Neural progenitor cell (in vitro differentiated cells): ENCODE data around the gene RERE. TPM values are rescaled to one million over a fixed set of nuclear protein-coding genes. Genes with fewer than 3 reads are reported as not detected.
"Not testable (repeated sequence)": the region's sequence is repeated elsewhere in the genome, so short reads cannot be mapped to it uniquely, and the experiment has no call there.

Experiments
- DNase-seq: peaks from one replicate; pipeline ENCODE4 v3.0.0-alpha.2; 2016; ENCODE audit warnings: low spot score
- H2AFZ ChIP-seq: fragments of 200-600 bp; sonication (generic); replicated peaks from 2 replicates; pipeline ENCODE4 v1.6.1; 2016; ENCODE audit warnings: antibody characterized with exemption
- H3F3A ChIP-seq: fragments of 200-600 bp; sonication (generic); 2 replicates; pipeline ENCODE4 v1.6.1; 2016; ENCODE audit warnings: antibody characterized with exemption, low read depth
- H3K27ac ChIP-seq: fragments of 200-600 bp; sonication (generic); 2 replicates; pipeline ENCODE4 v1.5.1; 2016; ENCODE audit warnings: mild to moderate bottlenecking
- H3K27me3 ChIP-seq: fragments of 200-600 bp; sonication (generic); 2 replicates; pipeline ENCODE4 v1.6.1; 2016; ENCODE audit warnings: mild to moderate bottlenecking, moderate library complexity
- H3K36me3 ChIP-seq: fragments of 200-600 bp; sonication (generic); 2 replicates; pipeline ENCODE4 v1.5.1; 2016
- H3K4me1 ChIP-seq: fragments of 200-600 bp; sonication (generic); 2 replicates; pipeline ENCODE4 v1.6.1; 2016; ENCODE audit warnings: mixed run types
- H3K4me2 ChIP-seq: fragments of 200-600 bp; sonication (generic); 2 replicates; pipeline ENCODE4 v1.6.1; 2016
- H3K4me3 ChIP-seq: fragments of 200-600 bp; sonication (generic); 2 replicates; pipeline ENCODE4 v1.5.1; 2016
- H3K79me2 ChIP-seq: fragments of 200-600 bp; sonication (generic); 2 replicates; pipeline ENCODE4 v1.6.1; 2016; ENCODE audit warnings: low read depth
- H3K9ac ChIP-seq: fragments of 200-600 bp; sonication (generic); 2 replicates; pipeline ENCODE4 v1.6.1; 2016
- H3K9me3 ChIP-seq: fragments of 200-600 bp; sonication (generic); 2 replicates; pipeline ENCODE4 v1.5.1; 2016; ENCODE audit warnings: low read depth
- H4K20me1 ChIP-seq: fragments of 200-600 bp; sonication (generic); 2 replicates; pipeline ENCODE4 v1.6.1; 2016; ENCODE audit warnings: low read depth
- H3K27ac Mint-ChIP-seq: 3 replicates; pipeline ENCODE4 v1.8.0; 2021; ENCODE audit warnings: mixed read lengths
- H3K27me3 Mint-ChIP-seq: 2 replicates; pipeline ENCODE4 v1.8.0; 2022; ENCODE audit warnings: low read depth, mild to moderate bottlenecking, inconsistent platforms, moderate library complexity, mixed read lengths; ENCODE audit not compliant: insufficient read depth
- H3K36me3 Mint-ChIP-seq: 3 replicates; pipeline ENCODE4 v1.8.0; 2021; ENCODE audit warnings: mixed read lengths
- H3K4me1 Mint-ChIP-seq: 3 replicates; pipeline ENCODE4 v1.8.0; 2021; ENCODE audit warnings: mixed read lengths
- H3K4me3 Mint-ChIP-seq: 3 replicates; pipeline ENCODE4 v1.8.0; 2021; ENCODE audit warnings: mild to moderate bottlenecking, moderate library complexity, mixed read lengths
- H3K9me3 Mint-ChIP-seq: 3 replicates; pipeline ENCODE4 v1.8.0; 2020; ENCODE audit warnings: mixed read lengths
- CTCF ChIP-seq: fragments of 200-600 bp; sonication (generic); IDR thresholded peaks from 2 replicates; pipeline ENCODE4 v1.5.1; 2017; ENCODE audit warnings: antibody characterized with exemption, mild to moderate bottlenecking
- EZH2 ChIP-seq: fragments of 200-600 bp; sonication (generic); IDR thresholded peaks from 2 replicates; pipeline ENCODE4 v1.6.1; 2017; ENCODE audit warnings: antibody characterized with exemption, mild to moderate bottlenecking, moderate library complexity
- EZH2phosphoT487 ChIP-seq: fragments of 200-600 bp; sonication (generic); IDR thresholded peaks from 2 replicates; pipeline ENCODE4 v1.6.1; 2017; ENCODE audit warnings: antibody characterized with exemption
- total RNA-seq: library from RNA; depleted of rRNA; stranded (reverse); fragments of >200 nt; gene quantifications from 2 replicates; pipeline ENCODE4 v1.2.3, GENCODE V29; 2015; ENCODE audit warnings: low replicate concordance

Gene RERE
- total RNA-seq, 1 donor from 2014 or later = 29.8 TPM

DNA sequence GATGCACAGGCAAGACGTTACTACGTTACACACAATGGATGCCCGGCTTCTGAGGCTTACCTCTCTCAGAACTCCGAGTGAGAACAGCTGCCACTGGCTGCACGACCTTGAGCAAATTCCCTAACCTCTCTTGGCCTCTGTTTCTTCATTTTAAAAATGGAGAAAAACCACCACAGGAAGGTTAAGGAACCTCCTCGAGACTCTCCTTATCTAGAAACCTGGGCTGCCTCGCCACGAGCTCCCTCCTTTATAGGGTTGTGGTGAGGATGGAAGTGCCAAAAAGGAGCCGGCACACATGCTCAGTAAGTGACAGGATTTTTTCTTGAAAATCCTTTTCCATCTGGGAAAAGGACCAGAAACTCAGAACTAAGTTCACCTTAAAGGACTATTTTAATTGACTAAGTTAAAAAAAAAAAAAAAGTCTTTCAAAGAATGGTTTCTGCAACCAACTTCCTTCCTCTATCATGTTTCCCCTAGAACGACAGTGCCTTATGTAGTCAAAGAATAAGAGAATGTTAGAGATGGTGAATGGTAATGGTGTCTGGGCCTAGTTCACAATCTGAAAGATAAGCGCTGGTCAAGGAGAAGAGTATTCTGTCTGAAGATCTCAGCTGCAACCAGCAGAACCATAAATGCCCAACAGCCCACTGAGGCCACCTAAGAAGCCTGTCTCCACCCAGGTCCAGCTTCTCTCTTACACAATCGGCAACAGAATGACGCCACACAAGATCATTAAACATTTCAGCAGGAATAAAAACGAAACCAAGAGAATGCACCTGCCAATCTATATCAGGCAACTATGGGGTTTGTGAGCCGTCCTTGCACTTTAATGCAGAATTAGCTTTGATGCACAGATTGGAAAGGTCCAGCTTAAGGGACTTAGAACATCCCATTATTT, 434.6 kb downstream of the RERE start:
- no peaks in the 10 kb centered on the region for H3K9me3 ChIP-seq
- H3K79me2 ChIP-seq = peaks cover 93% of the 10 kb centered on the region
- TF ChIP-seq EZH2 (no peak), CTCF (no peak), EZH2phosphoT487 (no peak)
- H4K20me1 ChIP-seq = peaks cover 99% of the 10 kb centered on the region
- H3K27me3 ChIP-seq = no peaks in the 10 kb centered on the region
- H3K27ac ChIP-seq = peak overlapping the region; percentile 72
- Mint-ChIP-seq H3K27ac (peak overlapping the region; percentile 4), H3K4me1 (peaks cover 84% of the 10 kb centered on the region), H3K36me3 (peaks cover 30% of the 10 kb centered on the region), H3K27me3 (peaks cover 7% of the 10 kb centered on the region), H3K9me3 (no peaks in the 10 kb centered on the region), H3K4me3 (no peak overlapping the region)
- no peak overlapping the region for H2AFZ ChIP-seq
- H3K4me3 ChIP-seq = no peak overlapping the region
- H3K9ac ChIP-seq = no peak overlapping the region
- no peak for DNase-seq
- peaks cover 59% of the 10 kb centered on the region for H3F3A ChIP-seq
- H3K36me3 ChIP-seq = no peaks in the 10 kb centered on the region
- H3K4me2 ChIP-seq = peak overlapping the region; percentile 59
- peaks cover 81% of the 10 kb centered on the region for H3K4me1 ChIP-seq

GRCh38 chr1:8382051-8382505, 435.4 kb downstream of the RERE start:
- Histone ChIP-seq H3K9me3 (no peaks in the 10 kb centered on the region), H3K27me3 (no peaks in the 10 kb centered on the region), H3K4me3 (no peak overlapping the region), H3K9ac (no peak overlapping the region), H2AFZ (no peak overlapping the region), H3K27ac (peak overlapping the region; percentile 72), H3F3A (peaks cover 54% of the 10 kb centered on the region), H3K4me1 (peaks cover 76% of the 10 kb centered on the region), H4K20me1 (peaks cover 98% of the 10 kb centered on the region), H3K4me2 (peak overlapping the region; percentile 59), H3K36me3 (no peaks in the 10 kb centered on the region), H3K79me2 (peaks cover 93% of the 10 kb centered on the region)
- Mint-ChIP-seq H3K36me3 (peaks cover 25% of the 10 kb centered on the region), H3K27me3 (peaks cover 7% of the 10 kb centered on the region), H3K9me3 (no peaks in the 10 kb centered on the region), H3K4me3 (peak overlapping the region; percentile 44), H3K27ac (peak overlapping the region; percentile 61), H3K4me1 (peaks cover 80% of the 10 kb centered on the region)
- no peak for TF ChIP-seq CTCF
- TF ChIP-seq EZH2phosphoT487 = no peak
- DNase-seq = peak; percentile 88

GRCh38 chr1:8381618-8382017, 435.8 kb downstream of the RERE start:
- Histone ChIP-seq H2AFZ (no peak overlapping the region), H4K20me1 (peaks cover 98% of the 10 kb centered on the region), H3K27me3 (no peaks in the 10 kb centered on the region), H3K36me3 (no peaks in the 10 kb centered on the region), H3K27ac (peak overlapping the region; percentile 72), H3K4me1 (peaks cover 71% of the 10 kb centered on the region), H3K9me3 (no peaks in the 10 kb centered on the region), H3K79me2 (peaks cover 93% of the 10 kb centered on the region), H3K4me2 (peak overlapping the region; percentile 59), H3K4me3 (no peak overlapping the region), H3K9ac (no peak overlapping the region), H3F3A (peaks cover 50% of the 10 kb centered on the region)
- Mint-ChIP-seq H3K9me3 (no peaks in the 10 kb centered on the region), H3K4me3 (peak overlapping the region; percentile 44), H3K27ac (peak overlapping the region; percentile 61), H3K27me3 (peaks cover 7% of the 10 kb centered on the region), H3K36me3 (peaks cover 23% of the 10 kb centered on the region), H3K4me1 (peaks cover 75% of the 10 kb centered on the region)
- TF ChIP-seq EZH2 = no peak
- DNase-seq = no peak

DNA sequence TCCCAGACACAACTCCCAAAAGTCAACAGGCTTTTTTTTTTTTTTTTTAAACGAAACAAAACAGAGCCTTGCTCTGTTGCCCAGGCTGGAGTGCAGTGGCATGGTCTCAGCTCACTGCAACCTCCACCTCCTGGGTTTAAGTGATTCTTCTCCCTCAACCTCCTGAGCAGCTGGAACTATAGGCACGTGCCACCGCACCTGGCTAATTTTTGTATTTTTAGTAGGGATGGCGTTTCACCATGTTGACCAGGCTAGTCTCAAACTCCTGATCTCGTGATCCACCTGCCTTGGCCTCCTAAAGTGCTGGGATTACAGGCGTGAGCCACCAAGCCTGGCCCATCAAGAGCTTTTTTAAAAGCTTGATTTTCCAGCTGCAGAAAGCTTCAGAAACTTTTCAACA, 437.1 kb downstream of the RERE start:
- H3K9ac ChIP-seq, H3K4me3 Mint-ChIP-seq, H3K9me3 Mint-ChIP-seq, H3K36me3 ChIP-seq, H2AFZ ChIP-seq, DNase-seq, H3K4me3 ChIP-seq, H3K4me2 ChIP-seq, H3K9me3 ChIP-seq, H3K27me3 ChIP-seq, H3K27ac ChIP-seq, H3K27ac Mint-ChIP-seq, H3K27me3 Mint-ChIP-seq: not testable (repeated sequence)
- peaks cover 43% of the 10 kb centered on the region for H3F3A ChIP-seq
- peaks cover 91% of the 10 kb centered on the region for H3K79me2 ChIP-seq
- peaks cover 97% of the 10 kb centered on the region for H4K20me1 ChIP-seq
- H3K4me1 ChIP-seq = peaks cover 60% of the 10 kb centered on the region
- H3K4me1 Mint-ChIP-seq = peaks cover 76% of the 10 kb centered on the region
- peaks cover 21% of the 10 kb centered on the region for H3K36me3 Mint-ChIP-seq
